ENCODE results near the gene AOPEP.

AOPEP gene

DNA sequence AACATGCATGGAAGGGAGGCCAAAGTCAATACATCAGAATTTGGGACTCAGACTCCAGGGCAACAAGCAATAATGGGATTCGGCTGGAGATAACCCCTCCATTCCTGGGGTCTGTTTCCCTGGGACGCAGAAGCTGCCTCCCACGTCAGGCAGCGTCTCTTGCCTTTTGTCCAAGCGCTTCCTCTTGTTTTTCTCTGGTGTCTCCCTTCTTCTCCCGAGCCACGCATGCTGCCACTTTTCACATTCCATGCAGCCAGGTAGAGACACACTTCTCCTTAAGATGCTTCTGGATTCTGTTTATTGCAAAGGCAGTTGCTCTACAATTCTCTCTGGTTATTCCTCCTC, 267.3 kb downstream of the AOPEP start:
- no peak for DNase-seq (ENCODE audit: low spot score)

GRCh38 chr9:94995048-94995693, 268.7 kb downstream of the AOPEP start:
- no peak for DNase-seq (ENCODE audit: low spot score)

GRCh38 chr9:94996641-94997040, 270.1 kb downstream of the AOPEP start:
- DNase-seq (ENCODE audit: low spot score) = no peak

- no peak for DNase-seq (ENCODE audit: low spot score)
These were observed 271.2 kb downstream of the AOPEP start for GRCh38 chr9:94997727-94998126.

DNA sequence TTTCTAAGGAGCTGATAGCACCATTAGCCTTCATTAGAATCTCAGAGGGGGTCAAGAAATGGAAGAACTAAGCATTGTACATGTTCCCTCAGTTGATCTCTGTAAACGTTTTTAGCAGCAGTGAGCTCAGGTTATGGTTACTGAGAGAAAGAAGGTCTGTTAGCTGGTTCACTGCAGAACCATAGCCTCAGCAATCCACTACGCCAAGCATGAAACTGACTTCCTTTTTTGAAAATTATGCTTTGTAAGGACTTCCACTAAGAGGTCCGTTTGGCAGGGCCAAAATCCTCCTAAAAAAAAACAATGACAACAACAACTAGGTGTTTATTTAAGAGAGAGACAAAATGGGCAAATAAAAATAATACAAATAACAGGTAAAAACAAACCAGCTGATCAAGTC, 273.3 kb downstream of the AOPEP start:
- DNase-seq (ENCODE audit: low spot score) = no peak

DNA sequence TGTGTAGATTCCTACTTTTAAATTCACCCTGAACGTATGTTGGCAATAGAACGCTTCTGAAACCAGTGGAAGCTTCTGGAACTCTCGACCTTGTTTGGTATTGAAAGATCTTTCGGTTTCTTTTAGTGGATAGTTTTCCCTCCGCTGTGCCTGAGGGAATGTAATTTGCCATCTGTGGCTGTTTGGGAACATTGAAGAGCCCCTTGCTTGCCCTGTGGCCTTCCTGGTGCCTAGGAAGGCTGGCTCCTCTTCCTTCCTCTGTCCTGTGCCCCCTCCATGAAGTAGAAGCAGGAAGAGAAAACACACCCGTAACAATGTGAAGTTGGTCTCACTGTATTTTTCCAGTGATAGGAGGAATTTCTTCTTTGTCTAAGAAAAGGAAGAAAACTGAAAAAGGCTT, 274.3 kb downstream of the AOPEP start:
- DNase-seq (ENCODE audit: low spot score) = no peak

GRCh38 chr9:95001720-95002119, 275.2 kb downstream of the AOPEP start:
- no peak for DNase-seq (ENCODE audit: low spot score)

- DNase-seq (ENCODE audit: low spot score) = peak; percentile 60
These were observed 277.4 kb downstream of the AOPEP start for GRCh38 chr9:95003689-95004410.

DNA sequence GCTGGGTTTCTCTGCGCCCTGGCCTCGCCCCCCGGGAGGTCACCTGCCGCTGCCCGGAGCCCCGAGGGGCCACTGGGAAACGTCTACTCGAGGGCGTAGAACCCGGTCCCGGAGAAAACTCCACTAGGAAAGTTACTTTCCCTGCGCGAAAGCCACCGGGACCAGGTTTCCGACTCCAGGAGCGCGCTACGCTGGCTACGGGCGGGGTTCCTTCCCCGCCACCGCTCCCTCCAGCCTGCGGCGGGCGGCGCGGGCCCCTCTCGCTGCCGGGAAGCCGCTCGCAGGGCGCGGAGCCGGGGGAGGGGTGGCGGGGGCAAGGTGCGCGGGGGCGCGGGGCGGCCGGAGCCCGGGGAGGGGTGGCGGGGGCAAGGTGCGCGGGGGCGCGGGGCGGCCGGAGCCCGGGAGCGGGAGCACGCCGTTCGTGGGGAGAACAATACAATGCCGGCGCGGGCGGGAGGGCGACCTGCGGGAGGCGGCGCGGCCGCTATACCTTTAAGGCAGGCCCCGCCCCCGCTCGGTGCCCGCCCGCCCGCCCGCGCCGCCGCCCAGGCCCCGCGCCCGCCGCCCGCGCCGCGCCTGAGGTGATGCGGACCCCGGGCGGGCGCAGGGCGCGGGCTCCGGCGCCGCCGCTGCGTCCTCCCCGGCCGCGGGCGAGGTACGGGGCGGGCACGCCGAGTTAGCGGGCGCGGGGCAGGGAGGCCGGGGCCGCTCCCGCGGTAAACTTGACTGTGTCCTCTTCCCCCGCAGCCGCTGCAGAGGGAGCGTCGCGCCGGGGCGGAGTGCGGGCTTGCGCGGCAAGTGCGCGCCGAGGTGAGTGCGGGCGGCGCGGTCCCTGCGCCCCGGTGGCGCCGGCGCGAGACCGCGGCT, 278.1 kb downstream of the AOPEP start:
- peak; percentile 46 for DNase-seq (ENCODE audit: low spot score)

DNA sequence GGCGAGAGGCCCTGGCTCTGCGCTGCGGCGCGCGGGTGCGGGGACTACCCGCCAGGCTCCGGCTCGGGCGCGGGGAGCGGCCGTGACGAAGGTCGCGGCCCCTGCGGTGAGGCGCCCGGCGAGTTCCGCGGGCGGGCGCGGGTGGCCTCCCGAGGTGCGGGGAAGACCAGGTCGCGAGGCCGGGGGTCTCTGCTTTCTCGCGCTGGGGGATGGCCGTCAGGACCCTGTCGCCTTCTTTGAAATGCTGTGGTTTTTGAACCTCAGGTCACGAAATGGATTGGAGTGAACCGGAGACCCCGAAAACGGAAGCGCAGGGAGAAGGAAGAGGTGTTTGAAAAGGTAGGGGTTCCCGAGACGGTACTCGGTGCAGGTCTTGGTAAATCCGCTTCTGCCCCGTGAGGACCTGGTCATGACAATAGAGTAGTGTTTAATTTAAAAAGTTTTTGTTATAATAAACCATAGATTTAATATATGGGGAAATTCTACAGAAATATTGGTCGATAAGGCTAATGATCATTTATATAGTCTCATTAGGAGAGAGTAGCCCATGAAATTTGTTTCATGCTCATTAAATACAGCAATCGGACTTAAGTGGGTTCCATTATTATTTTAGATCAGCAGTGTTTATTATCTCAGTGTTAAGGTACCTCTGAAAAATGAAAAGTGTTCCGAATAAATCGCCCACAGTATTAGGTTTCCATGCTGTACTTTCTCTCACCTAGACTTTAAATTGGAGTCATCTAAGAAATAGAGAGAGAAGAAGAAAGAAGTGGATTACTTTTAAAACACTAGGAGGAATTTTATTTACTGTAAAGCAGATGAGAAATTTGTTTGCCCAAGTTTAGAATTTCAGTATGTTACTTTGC, 279.0 kb downstream of the AOPEP start:
- DNase-seq (ENCODE audit: low spot score) = no peak

- DNase-seq (ENCODE audit: low spot score) = no peak
These were observed 280.8 kb downstream of the AOPEP start for GRCh38 chr9:95007226-95007869.

GRCh38 chr9:95008151-95008771, 281.8 kb downstream of the AOPEP start:
- DNase-seq (ENCODE audit: low spot score) = no peak

DNA sequence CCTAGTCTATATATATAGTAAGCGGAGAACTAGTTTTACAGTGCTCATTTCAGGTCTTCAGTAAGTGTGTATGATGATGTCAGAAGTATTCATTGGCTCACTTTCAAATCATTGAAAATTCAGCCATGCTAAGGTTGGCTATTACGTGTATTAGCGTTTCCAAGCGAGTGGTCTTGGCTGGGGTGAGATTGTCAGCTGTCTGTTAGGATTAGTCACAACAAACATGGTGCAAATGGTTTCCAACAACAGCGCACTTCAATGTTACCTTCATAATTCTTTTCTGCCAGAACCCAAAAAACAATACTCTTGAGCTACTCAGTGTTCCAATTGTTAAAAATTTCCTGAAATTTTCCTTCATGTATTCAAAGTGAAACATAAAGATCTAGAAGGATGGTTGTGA, 283.0 kb downstream of the AOPEP start:
- DNase-seq (ENCODE audit: low spot score) = no peak

- DNase-seq (ENCODE audit: low spot score) = no peak
These were observed 283.9 kb downstream of the AOPEP start for GRCh38 chr9:95010431-95010838.

DNA sequence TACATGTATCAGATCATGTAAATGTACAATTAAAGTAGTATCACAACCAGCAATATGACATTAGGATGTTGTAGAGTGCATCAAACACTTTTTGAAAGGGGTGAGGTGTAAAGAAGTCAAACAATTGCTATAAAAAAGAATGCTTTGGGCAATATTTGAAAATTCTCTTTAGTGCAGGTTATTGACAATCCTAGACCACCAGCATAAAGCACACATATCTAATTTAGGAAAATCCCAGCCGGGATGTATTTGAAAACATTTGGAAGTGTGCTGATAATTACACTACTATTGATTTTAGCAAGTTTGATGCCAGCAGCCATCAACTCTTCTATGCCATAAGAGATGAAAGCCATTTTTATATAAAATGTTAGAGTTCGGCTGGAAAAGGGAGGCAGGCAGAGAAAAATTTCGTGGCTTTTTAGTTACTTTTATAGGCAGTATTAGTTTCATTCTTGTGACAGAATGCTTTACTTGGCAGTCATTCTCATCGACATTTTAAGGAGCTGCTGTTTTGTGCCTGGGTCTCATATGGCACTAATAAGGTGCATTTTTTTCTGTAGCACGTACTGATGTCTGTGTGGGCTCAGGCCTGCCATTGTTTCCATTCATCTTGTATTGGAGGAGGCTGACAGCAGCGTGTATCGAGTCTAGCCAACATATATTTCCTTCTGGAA, 285.7 kb downstream of the AOPEP start:
- DNase-seq (ENCODE audit: low spot score) = no peak

DNA sequence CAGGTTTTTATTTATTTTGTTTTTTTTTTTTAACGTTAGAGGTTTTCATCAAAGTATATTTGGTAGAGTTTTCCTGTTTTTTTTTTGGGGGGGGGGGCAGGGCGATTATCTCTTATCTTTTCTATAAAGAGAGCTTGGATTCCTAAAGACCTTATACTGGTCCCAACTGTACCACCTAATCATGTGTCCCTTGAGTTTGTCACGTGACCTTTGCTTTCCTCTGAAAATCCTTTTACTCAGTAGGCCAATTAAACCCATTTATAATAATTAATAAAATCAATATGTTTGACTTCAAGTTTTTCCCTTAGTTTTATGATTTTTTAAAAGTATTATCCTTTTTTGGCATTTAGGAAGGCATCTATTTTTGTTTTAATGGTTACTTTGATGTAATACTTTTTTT, 286.4 kb downstream of the AOPEP start:
- DNase-seq (ENCODE audit: low spot score) = no peak

DNA sequence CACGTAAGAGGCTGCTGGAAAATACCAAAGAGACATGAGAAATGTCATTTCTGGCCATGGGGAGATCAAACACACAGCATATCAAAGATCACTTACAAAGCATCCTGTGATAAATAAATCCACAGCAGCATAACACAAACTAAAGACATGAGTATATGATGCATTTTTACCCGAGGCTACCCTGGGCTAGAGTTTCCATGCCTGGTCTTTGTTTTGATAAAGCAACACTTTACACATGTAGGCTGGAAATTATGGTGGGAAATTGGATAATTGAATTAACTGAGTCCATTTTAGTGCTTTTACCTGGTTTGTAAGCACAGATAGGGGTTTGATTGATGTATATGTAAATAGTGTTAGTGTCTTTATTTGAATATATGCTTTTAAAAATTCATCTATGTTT, 288.4 kb downstream of the AOPEP start:
- no peak for DNase-seq (ENCODE audit: low spot score)

- DNase-seq (ENCODE audit: low spot score) = no peak
These were observed 289.1 kb downstream of the AOPEP start for GRCh38 chr9:95015569-95015968.

GRCh38 chr9:95017062-95017461, 290.6 kb downstream of the AOPEP start:
- DNase-seq (ENCODE audit: low spot score) = no peak

DNA sequence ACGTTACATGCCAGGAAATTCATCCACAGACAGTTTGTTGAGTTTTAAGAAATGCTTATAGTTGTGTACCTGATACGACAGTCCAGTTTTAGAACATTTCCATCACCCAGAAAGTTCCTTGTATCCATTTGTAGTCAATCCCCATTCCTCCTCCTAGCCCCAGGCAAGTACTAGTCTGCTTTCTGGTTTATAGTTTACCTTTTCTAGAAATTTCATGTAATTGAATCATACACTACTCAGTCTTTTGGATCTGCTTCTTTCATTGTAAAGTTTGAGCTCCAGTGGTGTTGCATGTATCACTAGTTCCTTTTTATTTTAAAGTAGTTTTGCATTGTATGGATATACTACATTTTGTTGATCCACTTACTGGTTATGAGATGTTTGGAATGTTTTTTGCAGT, 291.2 kb downstream of the AOPEP start:
- DNase-seq (ENCODE audit: low spot score) = no peak
